GM18508 (cell line): Measurements from ENCODE around the gene ALX4.

Experiments
- ATAC-seq: cut with Tn5 transposase; IDR thresholded peaks from one replicate; pipeline ENCODE4 v1.9.1; 2021; ENCODE audit warnings: moderate number of reproducible peaks; ENCODE audit not compliant: insufficient read depth, unreplicated experiment

ALX4 gene

GRCh38 chr11:44270403-44271273 is 39.3 kb downstream of the ALX4 start:
- no peak for ATAC-seq

GRCh38 chr11:44269369-44270351 is 40.3 kb downstream of the ALX4 start:
- no peak for ATAC-seq

GRCh38 chr11:44268614-44269080 is 41.3 kb downstream of the ALX4 start:
- ATAC-seq = no peak

- no peak for ATAC-seq
These were observed 42.0 kb downstream of the ALX4 start for GRCh38 chr11:44267750-44268613.

- no peak for ATAC-seq
These were observed 42.8 kb downstream of the ALX4 start for GRCh38 chr11:44267006-44267749.

- no peak for ATAC-seq
These were observed 43.7 kb downstream of the ALX4 start for GRCh38 chr11:44266056-44266780.

GRCh38 chr11:44264761-44265160 is 45.2 kb downstream of the ALX4 start:
- no peak for ATAC-seq

GRCh38 chr11:44264438-44264749 is 45.5 kb downstream of the ALX4 start:
- ATAC-seq = no peak

GRCh38 chr11:44263738-44264437 is 46.1 kb downstream of the ALX4 start:
- no peak for ATAC-seq

- ATAC-seq = no peak
These were observed 47.9 kb downstream of the ALX4 start for GRCh38 chr11:44261800-44262591.

- no peak for ATAC-seq
These were observed 49.9 kb downstream of the ALX4 start for GRCh38 chr11:44260081-44260480.

- ATAC-seq = no peak
These were observed 51.0 kb downstream of the ALX4 start for GRCh38 chr11:44258839-44259420.

GRCh38 chr11:44258190-44258489 is 51.8 kb downstream of the ALX4 start:
- no peak for ATAC-seq

- ATAC-seq = no peak
These were observed 52.4 kb downstream of the ALX4 start for GRCh38 chr11:44257338-44258189.

GRCh38 chr11:44256673-44257291 is 53.2 kb downstream of the ALX4 start:
- no peak for ATAC-seq
